Neural cell (in vitro differentiated cells): Measurements from ENCODE around the gene TMPRSS15. TPM values are rescaled to one million over a fixed set of nuclear protein-coding genes. Genes with fewer than 3 reads are reported as not detected.

ENCODE experiments used
- H2AFZ ChIP-seq: fragments of 200-600, 300-800 bp; sonication (generic), shearing (Covaris generic); 2 replicates; pipeline ENCODE4 v1.6.0; 2014; ENCODE audit warnings: low read depth, mild to moderate bottlenecking, antibody characterized with exemption, low read length, moderate library complexity
- H3F3A ChIP-seq: fragments of 200-600 bp; shearing (Covaris generic); 2 replicates; pipeline ENCODE4 v1.6.1; 2016; ENCODE audit warnings: mild to moderate bottlenecking, moderate library complexity, mixed read lengths, antibody characterized with exemption, low read length; ENCODE audit not compliant: insufficient read depth, poor library complexity, severe bottlenecking
- H3K27ac ChIP-seq: fragments of 200-600, 300-800 bp; sonication (generic), shearing (Covaris generic); 2 replicates; pipeline ENCODE4 v1.5.1; 2014; ENCODE audit warnings: mild to moderate bottlenecking, low read length, moderate library complexity
- H3K27me3 ChIP-seq: fragments of 300-800, 200-600 bp; sonication (generic), shearing (Covaris generic); 2 replicates; pipeline ENCODE4 v1.6.0; 2014; ENCODE audit warnings: mild to moderate bottlenecking, low read depth, low read length, moderate library complexity; ENCODE audit not compliant: insufficient read depth
- H3K36me3 ChIP-seq: fragments of 300-800, 200-600 bp; sonication (generic), shearing (Covaris generic); 2 replicates; pipeline ENCODE4 v1.5.1; 2014; ENCODE audit warnings: mild to moderate bottlenecking, antibody characterized with exemption, low read length, moderate library complexity; ENCODE audit not compliant: insufficient read depth
- H3K4me2 ChIP-seq: fragments of 300-800, 200-600 bp; sonication (generic), shearing (Covaris generic); 2 replicates; pipeline ENCODE4 v1.6.0; 2014; ENCODE audit warnings: mild to moderate bottlenecking, low read length
- H3K4me3 ChIP-seq: fragments of 300-800, 200-600 bp; sonication (generic), shearing (Covaris generic); 2 replicates; pipeline ENCODE4 v1.5.1; 2014; ENCODE audit warnings: mild to moderate bottlenecking, low read length, moderate library complexity
- H3K79me2 ChIP-seq: fragments of 200-600 bp; shearing (Covaris generic); replicated peaks from 2 replicates; pipeline ENCODE4 v1.6.0; 2014; ENCODE audit warnings: mild to moderate bottlenecking, low read length, moderate library complexity; ENCODE audit not compliant: insufficient read depth
- H3K9ac ChIP-seq: fragments of 300-800, 200-600 bp; sonication (generic), shearing (Covaris generic); 2 replicates; pipeline ENCODE4 v1.6.1; 2016; ENCODE audit warnings: mild to moderate bottlenecking, low read length, mixed read lengths
- H3K9me2 ChIP-seq: fragments of 200-600 bp; shearing (Covaris generic); 2 replicates; pipeline ENCODE4 v1.6.1; 2016; ENCODE audit warnings: mild to moderate bottlenecking, low read length, mixed read lengths; ENCODE audit not compliant: insufficient read depth
- H3K9me3 ChIP-seq: fragments of 200-600, 300-800 bp; sonication (generic), shearing (Covaris generic); 2 replicates; pipeline ENCODE4 v1.6.1; 2016; ENCODE audit warnings: mild to moderate bottlenecking, mixed run types, low read length, moderate library complexity, mixed read lengths
- H4K20me1 ChIP-seq: fragments of 200-600 bp; shearing (Covaris generic); 2 replicates; pipeline ENCODE4 v1.6.1; 2016; ENCODE audit warnings: mild to moderate bottlenecking, mixed run types; ENCODE audit not compliant: insufficient read depth
- EP300 ChIP-seq: fragments of 450-650 bp; conservative IDR thresholded peaks from 2 replicates; pipeline ENCODE4 v1.6.1; 2014; ENCODE audit warnings: antibody characterized with exemption, mild to moderate bottlenecking, moderate library complexity; ENCODE audit not compliant: poor library complexity, severe bottlenecking
- EZH2 ChIP-seq: fragments of 200-600, 300-800 bp; shearing (Covaris generic), sonication (generic); IDR thresholded peaks from 2 replicates; pipeline ENCODE4 v1.6.1; 2014; ENCODE audit warnings: antibody characterized with exemption, low read length, borderline replicate concordance, mild to moderate bottlenecking; ENCODE audit not compliant: insufficient read depth, poor library complexity, severe bottlenecking
- MXI1 ChIP-seq: fragments of 450-650 bp; conservative IDR thresholded peaks from 2 replicates; pipeline ENCODE4 v1.6.1; 2014; ENCODE audit warnings: antibody characterized with exemption, mild to moderate bottlenecking; ENCODE audit not compliant: poor library complexity, severe bottlenecking
- POLR2AphosphoS5 ChIP-seq: IDR thresholded peaks from 2 replicates; pipeline ENCODE4 v1.6.1; 2012
- RAD21 ChIP-seq: fragments of 450-650 bp; conservative IDR thresholded peaks from 2 replicates; pipeline ENCODE4 v1.6.1; 2014; ENCODE audit warnings: antibody characterized with exemption, mild to moderate bottlenecking, moderate library complexity
- REST ChIP-seq: IDR thresholded peaks from 2 replicates; pipeline ENCODE4 v1.6.1; 2012; ENCODE audit warnings: borderline replicate concordance
- SMC3 ChIP-seq: fragments of 450-650 bp; conservative IDR thresholded peaks from 2 replicates; pipeline ENCODE4 v1.6.1; 2014; ENCODE audit warnings: antibody characterized with exemption, mild to moderate bottlenecking, moderate library complexity; ENCODE audit not compliant: poor library complexity
- TAF1 ChIP-seq: IDR thresholded peaks from 2 replicates; pipeline ENCODE4 v1.6.1; 2012; ENCODE audit warnings: low read depth
- polyA plus RNA-seq: library from polyadenylated mRNA; depleted of rRNA; stranded (reverse); fragments of >200 nt; gene quantifications from 2 replicates; pipeline ENCODE4 v1.2.3, GENCODE V29; 2014
- TF ChIP-seq, protein P1 (sequence below): fragments of 450-650 bp; IDR thresholded peaks from 2 replicates; pipeline ENCODE4 v1.5.1; 2014; ENCODE audit warnings: antibody characterized with exemption, mild to moderate bottlenecking, moderate library complexity; ENCODE audit not compliant: poor library complexity, severe bottlenecking

Gene TMPRSS15
- polyA plus RNA-seq, 1 donor from 2014 or later = 0.50 TPM

GRCh38 chr21:18398843-18399242 is 4.7 kb downstream of the TMPRSS15 start:
- H3K9me2 ChIP-seq = no peaks in the 10 kb centered on the region
- no peaks in the 10 kb centered on the region for H3F3A ChIP-seq

DNA sequence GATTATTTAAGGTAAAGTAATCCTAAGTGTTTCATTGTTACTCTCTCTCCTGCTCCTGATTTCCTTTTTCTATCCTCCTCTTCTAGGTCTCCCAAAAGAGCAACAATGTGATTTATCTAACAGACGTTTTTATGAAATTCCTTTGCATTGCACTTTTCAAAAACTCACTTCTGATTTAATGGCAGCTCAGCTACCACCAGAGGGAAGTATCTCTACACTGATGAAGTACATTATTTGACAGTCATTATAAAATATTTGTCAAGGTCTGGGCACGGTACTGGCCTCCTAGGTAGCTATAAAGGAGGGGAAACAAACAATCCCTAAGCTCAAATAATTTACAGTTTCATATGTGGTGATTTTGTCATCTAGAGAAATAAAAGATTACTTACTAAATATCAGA is 15.6 kb downstream of the TMPRSS15 start:
- Histone ChIP-seq H4K20me1 (no peaks in the 10 kb centered on the region), H3K36me3 (no peaks in the 10 kb centered on the region), H3K4me2 (no peak overlapping the region), H3K9me3 (no peaks in the 10 kb centered on the region), H3F3A (no peaks in the 10 kb centered on the region), H3K79me2 (no peaks in the 10 kb centered on the region), H3K4me3 (no peak overlapping the region), H3K9ac (no peak overlapping the region), H3K9me2 (no peaks in the 10 kb centered on the region), H3K27me3 (no peaks in the 10 kb centered on the region), H2AFZ (no peak overlapping the region), H3K27ac (no peak overlapping the region)
- TF ChIP-seq POLR2AphosphoS5 (no peak), EZH2 (no peak), RAD21 (peak; percentile 54)
- TF ChIP-seq, protein P1, sequence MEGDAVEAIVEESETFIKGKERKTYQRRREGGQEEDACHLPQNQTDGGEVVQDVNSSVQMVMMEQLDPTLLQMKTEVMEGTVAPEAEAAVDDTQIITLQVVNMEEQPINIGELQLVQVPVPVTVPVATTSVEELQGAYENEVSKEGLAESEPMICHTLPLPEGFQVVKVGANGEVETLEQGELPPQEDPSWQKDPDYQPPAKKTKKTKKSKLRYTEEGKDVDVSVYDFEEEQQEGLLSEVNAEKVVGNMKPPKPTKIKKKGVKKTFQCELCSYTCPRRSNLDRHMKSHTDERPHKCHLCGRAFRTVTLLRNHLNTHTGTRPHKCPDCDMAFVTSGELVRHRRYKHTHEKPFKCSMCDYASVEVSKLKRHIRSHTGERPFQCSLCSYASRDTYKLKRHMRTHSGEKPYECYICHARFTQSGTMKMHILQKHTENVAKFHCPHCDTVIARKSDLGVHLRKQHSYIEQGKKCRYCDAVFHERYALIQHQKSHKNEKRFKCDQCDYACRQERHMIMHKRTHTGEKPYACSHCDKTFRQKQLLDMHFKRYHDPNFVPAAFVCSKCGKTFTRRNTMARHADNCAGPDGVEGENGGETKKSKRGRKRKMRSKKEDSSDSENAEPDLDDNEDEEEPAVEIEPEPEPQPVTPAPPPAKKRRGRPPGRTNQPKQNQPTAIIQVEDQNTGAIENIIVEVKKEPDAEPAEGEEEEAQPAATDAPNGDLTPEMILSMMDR = peak; percentile 46

More at GRCh38 chr21:18398843-18399242, 4.7 kb downstream of the TMPRSS15 start:
- Histone ChIP-seq H3K4me2 (no peak overlapping the region), H3K27me3 (no peaks in the 10 kb centered on the region), H3K79me2 (no peaks in the 10 kb centered on the region), H3K9ac (no peak overlapping the region), H2AFZ (no peak overlapping the region), H3K36me3 (no peaks in the 10 kb centered on the region), H3K9me3 (no peaks in the 10 kb centered on the region), H3K27ac (no peak overlapping the region), H4K20me1 (no peaks in the 10 kb centered on the region), H3K4me3 (no peak overlapping the region)
- TF ChIP-seq REST (no peak), EZH2 (no peak), POLR2AphosphoS5 (no peak), MXI1 (no peak), TAF1 (no peak), RAD21 (no peak), SMC3 (no peak), EP300 (no peak)
- TF ChIP-seq, protein P1 = no peak
